H1 (cell line): ENCODE measurements around the gene CWH43. TPM values are rescaled to one million over a fixed set of nuclear protein-coding genes. Genes with fewer than 3 reads are reported as not detected.

Experiments
- ASH2L ChIP-seq: fragments of 200-600, 300-600 bp; sonication (generic); IDR thresholded peaks from one replicate; pipeline ENCODE4 v1.7.1; 2017; ENCODE audit warnings: low read length
- CREB1 ChIP-seq: IDR thresholded peaks from 2 replicates; pipeline ENCODE4 v1.6.1; 2012; ENCODE audit warnings: inconsistent platforms
- CTBP2 ChIP-seq: IDR thresholded peaks from 2 replicates; pipeline ENCODE4 v1.7.0; 2011; ENCODE audit warnings: borderline replicate concordance, mild to moderate bottlenecking, moderate library complexity, mixed read lengths, low read length; ENCODE audit not compliant: insufficient read depth, insufficient read length
- EP300 ChIP-seq, 2 experiments: IDR thresholded peaks; 1 replicate in 1 of 2; 2 replicates in 1 of 2; pipeline ENCODE4 v1.6.1; 2011 to 2012; ENCODE audit warnings: low read depth in 2 of 2, low read length in 2 of 2, mild to moderate bottlenecking in 2 of 2, borderline replicate concordance in 1 of 2, inconsistent platforms in 1 of 2, moderate library complexity in 1 of 2
- GTF2F1 ChIP-seq: IDR thresholded peaks from 2 replicates; pipeline ENCODE4 v1.6.1; 2012; ENCODE audit warnings: low read depth, low read length, improper control_type of control experiment, borderline replicate concordance
- RAD21 ChIP-seq, 2 experiments: IDR thresholded peaks in 1 of 2; conservative IDR thresholded peaks in 1 of 2; 2 replicates each; pipeline ENCODE4 v1.6.1; 2011; ENCODE audit warnings: low read depth in 2 of 2, low read length in 2 of 2, improper control_type of control experiment in 1 of 2, inconsistent platforms in 1 of 2, mild to moderate bottlenecking in 1 of 2, moderate library complexity in 1 of 2
- TEAD4 ChIP-seq: IDR thresholded peaks from 2 replicates; pipeline ENCODE4 v1.6.1; 2012; ENCODE audit warnings: low read depth, low read length, inconsistent platforms, mixed read lengths
- polyA plus RNA-seq, 7 experiments: library from polyadenylated mRNA; depleted of rRNA in 3 of 7; stranded (reverse) in 5 of 7; unstranded in 2 of 7; fragments of >200 nt in 5 of 7; fragments of 200-250 nt in 2 of 7; gene quantifications; 1 replicate in 5 of 7; 2 replicates in 1 of 7; 4 replicates in 1 of 7; pipeline versions ENCODE4 v1.2.1 to v1.2.3, GENCODE V29; 2011 to 2013; ENCODE audit warnings: missing spikeins in 2 of 7, mixed read lengths in 2 of 7
- total RNA-seq: library from RNA; stranded (reverse); fragmentation: NEBNext Ultra II Directional; extraction: Animal tissue kit (Norgen Biotek cat#: 25700); gene quantifications from 2 replicates; pipeline ENCODE4 v1.2.1, GENCODE V29; 2021
- TF ChIP-seq, protein P1 (sequence below): fragments of 300-600 bp; sonication (generic); IDR thresholded peaks from 2 replicates; pipeline ENCODE4 v1.7.1; 2012; ENCODE audit warnings: low read length, moderate library complexity, mild to moderate bottlenecking, inconsistent platforms; ENCODE audit not compliant: insufficient replicate concordance
- TF ChIP-seq, protein P2 (sequence below), 3 experiments: IDR thresholded peaks; 1 replicate in 2 of 3; 2 replicates in 1 of 3; pipeline versions ENCODE4 v1.5.1 to v1.6.1; 2011; ENCODE audit warnings: low read length in 3 of 3, mild to moderate bottlenecking in 3 of 3, inconsistent platforms in 2 of 3, low read depth in 1 of 3, moderate library complexity in 1 of 3; ENCODE audit not compliant: insufficient read depth in 1 of 3; ENCODE audit errors: control extremely low read depth in 1 of 3

Gene CWH43
- total and polyA plus RNA-seq, 2 of the 8 experiments (the other 6 are each of a cell fraction or from before 2014, with no cell fraction given), result not detected

DNA sequence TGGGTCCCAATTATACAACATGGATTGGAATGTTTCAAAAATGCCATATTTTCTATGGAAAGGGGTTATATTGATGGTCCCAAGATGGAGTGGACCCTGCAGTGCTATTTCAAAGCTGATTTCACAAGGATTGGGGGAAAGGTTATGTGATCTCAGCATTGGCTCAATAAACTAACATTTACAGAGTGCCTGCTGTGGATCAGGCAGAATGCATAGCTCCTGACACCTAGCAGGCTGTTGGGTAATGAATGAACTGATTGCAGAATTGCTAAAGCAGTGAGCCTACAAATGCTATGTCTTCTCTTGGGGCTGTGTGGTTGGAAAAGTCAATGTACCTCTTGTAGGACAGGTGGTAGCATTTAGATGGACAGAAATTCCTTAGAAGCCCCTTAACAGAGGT lies 16.9 kb downstream of the CWH43 start (continued):
- TF ChIP-seq, protein P1, sequence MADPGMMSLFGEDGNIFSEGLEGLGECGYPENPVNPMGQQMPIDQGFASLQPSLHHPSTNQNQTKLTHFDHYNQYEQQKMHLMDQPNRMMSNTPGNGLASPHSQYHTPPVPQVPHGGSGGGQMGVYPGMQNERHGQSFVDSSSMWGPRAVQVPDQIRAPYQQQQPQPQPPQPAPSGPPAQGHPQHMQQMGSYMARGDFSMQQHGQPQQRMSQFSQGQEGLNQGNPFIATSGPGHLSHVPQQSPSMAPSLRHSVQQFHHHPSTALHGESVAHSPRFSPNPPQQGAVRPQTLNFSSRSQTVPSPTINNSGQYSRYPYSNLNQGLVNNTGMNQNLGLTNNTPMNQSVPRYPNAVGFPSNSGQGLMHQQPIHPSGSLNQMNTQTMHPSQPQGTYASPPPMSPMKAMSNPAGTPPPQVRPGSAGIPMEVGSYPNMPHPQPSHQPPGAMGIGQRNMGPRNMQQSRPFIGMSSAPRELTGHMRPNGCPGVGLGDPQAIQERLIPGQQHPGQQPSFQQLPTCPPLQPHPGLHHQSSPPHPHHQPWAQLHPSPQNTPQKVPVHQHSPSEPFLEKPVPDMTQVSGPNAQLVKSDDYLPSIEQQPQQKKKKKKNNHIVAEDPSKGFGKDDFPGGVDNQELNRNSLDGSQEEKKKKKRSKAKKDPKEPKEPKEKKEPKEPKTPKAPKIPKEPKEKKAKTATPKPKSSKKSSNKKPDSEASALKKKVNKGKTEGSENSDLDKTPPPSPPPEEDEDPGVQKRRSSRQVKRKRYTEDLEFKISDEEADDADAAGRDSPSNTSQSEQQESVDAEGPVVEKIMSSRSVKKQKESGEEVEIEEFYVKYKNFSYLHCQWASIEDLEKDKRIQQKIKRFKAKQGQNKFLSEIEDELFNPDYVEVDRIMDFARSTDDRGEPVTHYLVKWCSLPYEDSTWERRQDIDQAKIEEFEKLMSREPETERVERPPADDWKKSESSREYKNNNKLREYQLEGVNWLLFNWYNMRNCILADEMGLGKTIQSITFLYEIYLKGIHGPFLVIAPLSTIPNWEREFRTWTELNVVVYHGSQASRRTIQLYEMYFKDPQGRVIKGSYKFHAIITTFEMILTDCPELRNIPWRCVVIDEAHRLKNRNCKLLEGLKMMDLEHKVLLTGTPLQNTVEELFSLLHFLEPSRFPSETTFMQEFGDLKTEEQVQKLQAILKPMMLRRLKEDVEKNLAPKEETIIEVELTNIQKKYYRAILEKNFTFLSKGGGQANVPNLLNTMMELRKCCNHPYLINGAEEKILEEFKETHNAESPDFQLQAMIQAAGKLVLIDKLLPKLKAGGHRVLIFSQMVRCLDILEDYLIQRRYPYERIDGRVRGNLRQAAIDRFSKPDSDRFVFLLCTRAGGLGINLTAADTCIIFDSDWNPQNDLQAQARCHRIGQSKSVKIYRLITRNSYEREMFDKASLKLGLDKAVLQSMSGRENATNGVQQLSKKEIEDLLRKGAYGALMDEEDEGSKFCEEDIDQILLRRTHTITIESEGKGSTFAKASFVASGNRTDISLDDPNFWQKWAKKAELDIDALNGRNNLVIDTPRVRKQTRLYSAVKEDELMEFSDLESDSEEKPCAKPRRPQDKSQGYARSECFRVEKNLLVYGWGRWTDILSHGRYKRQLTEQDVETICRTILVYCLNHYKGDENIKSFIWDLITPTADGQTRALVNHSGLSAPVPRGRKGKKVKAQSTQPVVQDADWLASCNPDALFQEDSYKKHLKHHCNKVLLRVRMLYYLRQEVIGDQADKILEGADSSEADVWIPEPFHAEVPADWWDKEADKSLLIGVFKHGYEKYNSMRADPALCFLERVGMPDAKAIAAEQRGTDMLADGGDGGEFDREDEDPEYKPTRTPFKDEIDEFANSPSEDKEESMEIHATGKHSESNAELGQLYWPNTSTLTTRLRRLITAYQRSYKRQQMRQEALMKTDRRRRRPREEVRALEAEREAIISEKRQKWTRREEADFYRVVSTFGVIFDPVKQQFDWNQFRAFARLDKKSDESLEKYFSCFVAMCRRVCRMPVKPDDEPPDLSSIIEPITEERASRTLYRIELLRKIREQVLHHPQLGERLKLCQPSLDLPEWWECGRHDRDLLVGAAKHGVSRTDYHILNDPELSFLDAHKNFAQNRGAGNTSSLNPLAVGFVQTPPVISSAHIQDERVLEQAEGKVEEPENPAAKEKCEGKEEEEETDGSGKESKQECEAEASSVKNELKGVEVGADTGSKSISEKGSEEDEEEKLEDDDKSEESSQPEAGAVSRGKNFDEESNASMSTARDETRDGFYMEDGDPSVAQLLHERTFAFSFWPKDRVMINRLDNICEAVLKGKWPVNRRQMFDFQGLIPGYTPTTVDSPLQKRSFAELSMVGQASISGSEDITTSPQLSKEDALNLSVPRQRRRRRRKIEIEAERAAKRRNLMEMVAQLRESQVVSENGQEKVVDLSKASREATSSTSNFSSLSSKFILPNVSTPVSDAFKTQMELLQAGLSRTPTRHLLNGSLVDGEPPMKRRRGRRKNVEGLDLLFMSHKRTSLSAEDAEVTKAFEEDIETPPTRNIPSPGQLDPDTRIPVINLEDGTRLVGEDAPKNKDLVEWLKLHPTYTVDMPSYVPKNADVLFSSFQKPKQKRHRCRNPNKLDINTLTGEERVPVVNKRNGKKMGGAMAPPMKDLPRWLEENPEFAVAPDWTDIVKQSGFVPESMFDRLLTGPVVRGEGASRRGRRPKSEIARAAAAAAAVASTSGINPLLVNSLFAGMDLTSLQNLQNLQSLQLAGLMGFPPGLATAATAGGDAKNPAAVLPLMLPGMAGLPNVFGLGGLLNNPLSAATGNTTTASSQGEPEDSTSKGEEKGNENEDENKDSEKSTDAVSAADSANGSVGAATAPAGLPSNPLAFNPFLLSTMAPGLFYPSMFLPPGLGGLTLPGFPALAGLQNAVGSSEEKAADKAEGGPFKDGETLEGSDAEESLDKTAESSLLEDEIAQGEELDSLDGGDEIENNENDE, result no peak
- TF ChIP-seq CREB1 (no peak), ASH2L (no peak), CTBP2 (no peak), EP300 (IDR thresholded peaks at IDR 0.05; ENCODE audit: borderline replicate concordance in 1 of 2, low read depth in 2 of 2, low read length in 2 of 2) (no peak), GTF2F1 (no peak), RAD21 (IDR thresholded peaks at IDR 0.05 in 1 of 2, conservative IDR thresholded peaks at IDR 0.05 in 1 of 2; ENCODE audit: low read depth in 2 of 2, low read length in 2 of 2) (no peak), TEAD4 (no peak)
- TF ChIP-seq, protein P2, sequence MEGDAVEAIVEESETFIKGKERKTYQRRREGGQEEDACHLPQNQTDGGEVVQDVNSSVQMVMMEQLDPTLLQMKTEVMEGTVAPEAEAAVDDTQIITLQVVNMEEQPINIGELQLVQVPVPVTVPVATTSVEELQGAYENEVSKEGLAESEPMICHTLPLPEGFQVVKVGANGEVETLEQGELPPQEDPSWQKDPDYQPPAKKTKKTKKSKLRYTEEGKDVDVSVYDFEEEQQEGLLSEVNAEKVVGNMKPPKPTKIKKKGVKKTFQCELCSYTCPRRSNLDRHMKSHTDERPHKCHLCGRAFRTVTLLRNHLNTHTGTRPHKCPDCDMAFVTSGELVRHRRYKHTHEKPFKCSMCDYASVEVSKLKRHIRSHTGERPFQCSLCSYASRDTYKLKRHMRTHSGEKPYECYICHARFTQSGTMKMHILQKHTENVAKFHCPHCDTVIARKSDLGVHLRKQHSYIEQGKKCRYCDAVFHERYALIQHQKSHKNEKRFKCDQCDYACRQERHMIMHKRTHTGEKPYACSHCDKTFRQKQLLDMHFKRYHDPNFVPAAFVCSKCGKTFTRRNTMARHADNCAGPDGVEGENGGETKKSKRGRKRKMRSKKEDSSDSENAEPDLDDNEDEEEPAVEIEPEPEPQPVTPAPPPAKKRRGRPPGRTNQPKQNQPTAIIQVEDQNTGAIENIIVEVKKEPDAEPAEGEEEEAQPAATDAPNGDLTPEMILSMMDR (IDR thresholded peaks at IDR 0.05; ENCODE audit: control extremely low read depth in 1 of 3, insufficient read depth in 1 of 3, low read depth in 1 of 3, low read length in 3 of 3), result no peak
